SK-N-SH (cell line): ENCODE measurements around the gene CEACAM3. TPM values are rescaled to one million over a fixed set of nuclear protein-coding genes. Genes with fewer than 3 reads are reported as not detected.

ENCODE experiments used
- CTCF ChIA-PET: fragments of 300-600, 350-600 bp; formaldehyde crosslinking; extraction: SDS; loops from one replicate; lab custom pipeline; 2021; lab: Yijun Ruan, JAX
- POLR2A ChIA-PET: fragments of 350-600 bp; sonication (Branson Sonifier 250); formaldehyde crosslinking; extraction: SDS; loops from one replicate; lab custom pipeline; 2020; ENCODE audit warnings: antibody characterized with exemption, inconsistent platforms; lab: Yijun Ruan, JAX
- DNase-seq: peaks from one replicate; pipeline ENCODE4 v3.0.0; 2012
- H2AFZ ChIP-seq: fragments of 200-600 bp; sonication (generic); 2 replicates; pipeline ENCODE4 v1.8.1; 2016; ENCODE audit warnings: antibody characterized with exemption, mild to moderate bottlenecking, low read depth
- H3F3A ChIP-seq: fragments of 200-600 bp; sonication (generic); replicated peaks from 2 replicates; pipeline ENCODE3; 2016; ENCODE audit warnings: antibody characterized with exemption, mild to moderate bottlenecking; ENCODE audit not compliant: insufficient read depth
- H3K27ac ChIP-seq, 2 experiments: fragments of 200-500 bp in 1 of 2; fragments of 200-600 bp in 1 of 2; sonication (Bioruptor generic) in 1 of 2; sonication (generic), shearing (Covaris generic) in 1 of 2; 2 replicates each; pipeline versions ENCODE4 v1.5.1 to v1.6.1; 2014 to 2016; ENCODE audit warnings: low read depth in 2 of 2, inconsistent platforms in 1 of 2, low read length in 1 of 2, mild to moderate bottlenecking in 1 of 2, mixed read lengths in 1 of 2
- H3K27me3 ChIP-seq: fragments of 200-600 bp; sonication (generic), shearing (Covaris generic); 2 replicates; pipeline ENCODE4 v1.6.1; 2016; ENCODE audit warnings: mixed run types; ENCODE audit not compliant: insufficient read depth
- H3K36me3 ChIP-seq, 2 experiments: fragments of 200-500 bp in 1 of 2; fragments of 200-600 bp in 1 of 2; sonication (Bioruptor generic) in 1 of 2; sonication (generic) in 1 of 2; replicated peaks in 1 of 2; 2 replicates each; pipeline versions ENCODE3 to v1.5.1; 2014 to 2016; ENCODE audit warnings: low read length in 1 of 2, mild to moderate bottlenecking in 1 of 2; ENCODE audit not compliant: insufficient read depth in 2 of 2, control insufficient read depth in 1 of 2
- H3K4me1 ChIP-seq, 2 experiments: fragments of 200-500 bp in 1 of 2; fragments of 200-600 bp in 1 of 2; sonication (Bioruptor generic) in 1 of 2; sonication (generic), shearing (Covaris generic) in 1 of 2; 2 replicates each; pipeline versions ENCODE4 v1.5.1 to v1.6.1; 2014 to 2016; ENCODE audit warnings: low read depth in 1 of 2, low read length in 1 of 2, mixed run types in 1 of 2; ENCODE audit not compliant: insufficient read depth in 2 of 2, control insufficient read depth in 1 of 2
- H3K4me2 ChIP-seq: fragments of 200-600 bp; sonication (generic), shearing (Covaris generic); 2 replicates; pipeline ENCODE4 v1.6.1; 2017; ENCODE audit warnings: mixed run types
- H3K4me3 ChIP-seq, 2 experiments: fragments of 200-500 bp in 1 of 2; fragments of 200-600 bp in 1 of 2; sonication (Bioruptor generic) in 1 of 2; sonication (generic), shearing (Covaris generic) in 1 of 2; 2 replicates each; pipeline versions ENCODE4 v1.5.1 to v1.8.1; 2014 to 2016; ENCODE audit warnings: low read depth in 2 of 2, inconsistent platforms in 1 of 2, low read length in 1 of 2, mild to moderate bottlenecking in 1 of 2, mixed read lengths in 1 of 2, moderate library complexity in 1 of 2
- H3K79me2 ChIP-seq: fragments of 200-600 bp; sonication (generic); 2 replicates; pipeline ENCODE4 v1.8.1; 2017; ENCODE audit warnings: mild to moderate bottlenecking; ENCODE audit not compliant: insufficient read depth
- H3K9ac ChIP-seq: fragments of 200-600 bp; sonication (generic); 2 replicates; pipeline ENCODE4 v1.6.1; 2017; ENCODE audit warnings: mixed run types
- H3K9me2 ChIP-seq: fragments of 200-600 bp; sonication (generic); 2 replicates; pipeline ENCODE4 v1.6.1; 2017; ENCODE audit warnings: mixed run types
- H3K9me3 ChIP-seq: fragments of 200-600 bp; sonication (generic); 2 replicates; pipeline ENCODE4 v1.6.1; 2017; ENCODE audit warnings: mixed run types, mild to moderate bottlenecking, moderate library complexity
- H4K20me1 ChIP-seq: fragments of 200-600 bp; sonication (generic); 2 replicates; pipeline ENCODE4 v1.6.1; 2017; ENCODE audit warnings: mild to moderate bottlenecking, mixed run types; ENCODE audit not compliant: insufficient read depth
- CHD2 ChIP-seq: fragments of 150-350 bp; IDR thresholded peaks from 2 replicates; pipeline ENCODE4 v1.6.1; 2018; ENCODE audit warnings: low read length; ENCODE audit not compliant: partially characterized antibody
- ELF1 ChIP-seq: IDR thresholded peaks from 2 replicates; pipeline ENCODE4 v1.4.0; 2012
- EZH2phosphoT487 ChIP-seq: fragments of 200-600 bp; sonication (generic); IDR thresholded peaks from 2 replicates; pipeline ENCODE4 v1.6.1; 2017; ENCODE audit warnings: low read depth, mixed run types, mild to moderate bottlenecking, antibody characterized with exemption, moderate library complexity, borderline replicate concordance
- FOSL2 ChIP-seq: IDR thresholded peaks from 2 replicates; pipeline ENCODE4 v1.4.0; 2012; ENCODE audit warnings: low read depth, mild to moderate bottlenecking, moderate library complexity, borderline replicate concordance
- GATA2 ChIP-seq: sonication (generic); formaldehyde crosslinking; IDR thresholded peaks from 2 replicates; pipeline ENCODE4 v1.5.0; 2020; ENCODE audit warnings: mild to moderate bottlenecking, missing genetic modification reagents
- MXI1 ChIP-seq: IDR thresholded peaks from 2 replicates; pipeline ENCODE4 v1.6.1; 2012; ENCODE audit warnings: mild to moderate bottlenecking, low read depth, low read length, improper control_type of control experiment
- SMC3 ChIP-seq: IDR thresholded peaks from 2 replicates; pipeline ENCODE4 v1.6.1; 2012; ENCODE audit warnings: low read depth, low read length, improper control_type of control experiment
- TAF1 ChIP-seq: IDR thresholded peaks from 2 replicates; pipeline ENCODE4 v1.6.1; 2012; ENCODE audit warnings: low read depth, mild to moderate bottlenecking, low read length, moderate library complexity, borderline replicate concordance
- TCF12 ChIP-seq: IDR thresholded peaks from 2 replicates; pipeline ENCODE4 v1.4.0; 2012
- YY1 ChIP-seq: IDR thresholded peaks from 2 replicates; pipeline ENCODE4 v1.4.0; 2012; ENCODE audit warnings: low read depth, mild to moderate bottlenecking
- WGBS: methylation state at CpG from one replicate; pipeline ENCODE4 v1.1.6; 2017; ENCODE audit warnings: low lambda C conversion rate; 5-methylcytosine and 5-hydroxymethylcytosine counted together
- polyA plus RNA-seq, 3 experiments: library from polyadenylated mRNA; depleted of rRNA; stranded (reverse); fragments of >200 nt; gene quantifications; 2 replicates each; pipeline ENCODE4 v1.2.3, GENCODE V29; 2012
- TF ChIP-seq, protein P1 (sequence below): IDR thresholded peaks from 2 replicates; pipeline ENCODE4 v1.4.0; 2012; ENCODE audit warnings: low read depth
- TF ChIP-seq, protein P2 (sequence below): IDR thresholded peaks from 2 replicates; pipeline ENCODE4 v1.4.0; 2012; ENCODE audit warnings: low read depth, borderline replicate concordance
- TF ChIP-seq, protein P3 (sequence below): fragments of 200-600 bp; sonication (generic); IDR thresholded peaks from 2 replicates; pipeline ENCODE4 v1.6.1; 2017; ENCODE audit warnings: antibody characterized with exemption, mild to moderate bottlenecking, moderate library complexity
- TF ChIP-seq, protein P4 (sequence below): IDR thresholded peaks from 2 replicates; pipeline ENCODE4 v1.4.0; 2012; ENCODE audit warnings: low read depth, borderline replicate concordance
- TF ChIP-seq, protein P5 (sequence below): IDR thresholded peaks from 2 replicates; pipeline ENCODE4; 2012
- TF ChIP-seq, protein P6 (sequence below): IDR thresholded peaks from 2 replicates; pipeline ENCODE4 v1.6.1; 2012; ENCODE audit warnings: mild to moderate bottlenecking, low read depth, low read length, moderate library complexity

The CEACAM3 gene
- polyA plus RNA-seq, 1 of the 3 experiments (the other 2 are of a cell fraction) = not detected

DNA sequence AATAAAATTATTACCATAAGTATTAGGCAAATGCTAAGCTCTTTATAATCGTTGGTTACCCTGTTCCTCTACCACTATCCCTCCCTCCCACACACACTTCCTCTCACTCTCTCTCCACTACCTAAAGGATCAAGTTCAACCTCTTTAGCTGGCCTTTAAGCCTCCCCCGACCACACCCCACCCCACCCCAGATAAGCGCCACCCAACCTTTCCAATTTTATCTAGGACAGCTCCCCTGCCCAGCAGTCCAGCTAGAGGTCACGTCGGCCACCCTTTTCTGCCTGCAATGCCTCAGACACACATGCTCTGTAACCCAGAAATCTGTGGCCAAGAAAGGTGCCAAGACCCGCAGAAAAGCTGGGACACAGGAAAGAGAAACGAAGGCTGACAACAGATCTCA is 47.0 kb downstream of the CEACAM3 start:
- no peaks in the 10 kb centered on the region for H3F3A ChIP-seq
- H3K4me2 ChIP-seq = no peak overlapping the region
- H3K4me1 ChIP-seq = no peaks in the 10 kb centered on the region
- no peak overlapping the region for H3K4me3 ChIP-seq
- no peak overlapping the region for H3K9ac ChIP-seq
- no peaks in the 10 kb centered on the region for H3K9me3 ChIP-seq
- DNase-seq = no peak
- H2AFZ ChIP-seq = no peak overlapping the region
- no peaks in the 10 kb centered on the region for H4K20me1 ChIP-seq
- ChIA-PET POLR2A (no interaction called here), CTCF (interaction anchor here (0.9 to 2.0 kb wide), 3 partner anchors 8 to 48 kb away, joined by 3 to 10 read pairs (median 6); no protein-coding TSS in a partner anchor)
- no peak overlapping the region for H3K27ac ChIP-seq
- no peaks in the 10 kb centered on the region for H3K79me2 ChIP-seq
- no peak for TF ChIP-seq ELF1
- H3K36me3 ChIP-seq = no peaks in the 10 kb centered on the region
- WGBS = 15% methylated on average over 7 of the region's 7 CpGs
- no peaks in the 10 kb centered on the region for H3K9me2 ChIP-seq
- H3K27me3 ChIP-seq = peaks cover 22% of the 10 kb centered on the region

DNA sequence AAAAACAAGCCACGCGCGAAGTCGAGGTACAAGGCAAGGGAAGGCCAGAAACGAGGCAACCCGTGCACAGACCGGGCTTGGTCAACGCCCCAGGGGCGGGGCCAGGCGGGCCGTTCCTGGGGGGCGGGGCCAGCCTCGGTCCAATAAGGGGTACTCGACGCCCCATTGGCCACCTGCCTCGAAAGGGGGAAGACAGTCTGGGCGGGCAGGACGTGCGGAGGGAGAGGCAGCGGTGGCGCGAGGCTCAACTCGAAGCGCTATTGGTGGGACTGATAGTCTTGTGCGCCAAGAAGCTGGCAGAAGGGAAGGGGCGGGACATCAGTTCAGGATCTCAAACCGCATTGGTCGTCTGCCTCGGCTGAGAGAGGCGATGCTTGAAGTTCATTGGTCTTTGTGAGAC is 48.2 kb downstream of the CEACAM3 start, which contains the start of gene LYPD4:
Gene LYPD4 (minus strand): TSS at position 83 of the 400 bp plus-strand sequence. CDS start 5,398 bp downstream, outside the sequence.
- Histone ChIP-seq H3K9me3 (no peaks in the 10 kb centered on the region), H3K27ac (no peak within 1 kb of the TSS), H3K9ac (no peak within 1 kb of the TSS), H4K20me1 (no peaks in the 10 kb centered on the region), H3K36me3 (no peaks in the 10 kb centered on the region), H3K79me2 (no peaks in the 10 kb centered on the region), H3K4me3 (no peak within 1 kb of the TSS), H3K27me3 (peaks cover 17% of the 10 kb centered on the region; the same call in 1 of the 2 replicates), H2AFZ (no peak within 1 kb of the TSS), H3K4me1 (no peaks in the 10 kb centered on the region), H3K9me2 (no peaks in the 10 kb centered on the region), H3F3A (no peaks in the 10 kb centered on the region), H3K4me2 (no peak within 1 kb of the TSS)
- ChIA-PET CTCF (interaction anchor here (2.0 kb wide), 1 partner anchor 9 kb away, joined by 10 read pairs; no protein-coding TSS in a partner anchor), POLR2A (no interaction called here)
- 67% methylated on average over 21 of the region's 30 CpGs for WGBS
- TF ChIP-seq, protein P1, sequence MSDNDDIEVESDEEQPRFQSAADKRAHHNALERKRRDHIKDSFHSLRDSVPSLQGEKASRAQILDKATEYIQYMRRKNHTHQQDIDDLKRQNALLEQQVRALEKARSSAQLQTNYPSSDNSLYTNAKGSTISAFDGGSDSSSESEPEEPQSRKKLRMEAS = no peak
- no peak for TF ChIP-seq GATA2 (CRISPR knock-in tag)
- no peak for TF ChIP-seq ELF1
- no peak for TF ChIP-seq TCF12
- TF ChIP-seq MXI1 = no peak
- TF ChIP-seq, protein P2, sequence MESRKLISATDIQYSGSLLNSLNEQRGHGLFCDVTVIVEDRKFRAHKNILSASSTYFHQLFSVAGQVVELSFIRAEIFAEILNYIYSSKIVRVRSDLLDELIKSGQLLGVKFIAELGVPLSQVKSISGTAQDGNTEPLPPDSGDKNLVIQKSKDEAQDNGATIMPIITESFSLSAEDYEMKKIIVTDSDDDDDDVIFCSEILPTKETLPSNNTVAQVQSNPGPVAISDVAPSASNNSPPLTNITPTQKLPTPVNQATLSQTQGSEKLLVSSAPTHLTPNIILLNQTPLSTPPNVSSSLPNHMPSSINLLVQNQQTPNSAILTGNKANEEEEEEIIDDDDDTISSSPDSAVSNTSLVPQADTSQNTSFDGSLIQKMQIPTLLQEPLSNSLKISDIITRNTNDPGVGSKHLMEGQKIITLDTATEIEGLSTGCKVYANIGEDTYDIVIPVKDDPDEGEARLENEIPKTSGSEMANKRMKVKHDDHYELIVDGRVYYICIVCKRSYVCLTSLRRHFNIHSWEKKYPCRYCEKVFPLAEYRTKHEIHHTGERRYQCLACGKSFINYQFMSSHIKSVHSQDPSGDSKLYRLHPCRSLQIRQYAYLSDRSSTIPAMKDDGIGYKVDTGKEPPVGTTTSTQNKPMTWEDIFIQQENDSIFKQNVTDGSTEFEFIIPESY = no peak
- TF ChIP-seq EZH2phosphoT487 = no peak
- no peak for TF ChIP-seq FOSL2
- TF ChIP-seq, protein P3, sequence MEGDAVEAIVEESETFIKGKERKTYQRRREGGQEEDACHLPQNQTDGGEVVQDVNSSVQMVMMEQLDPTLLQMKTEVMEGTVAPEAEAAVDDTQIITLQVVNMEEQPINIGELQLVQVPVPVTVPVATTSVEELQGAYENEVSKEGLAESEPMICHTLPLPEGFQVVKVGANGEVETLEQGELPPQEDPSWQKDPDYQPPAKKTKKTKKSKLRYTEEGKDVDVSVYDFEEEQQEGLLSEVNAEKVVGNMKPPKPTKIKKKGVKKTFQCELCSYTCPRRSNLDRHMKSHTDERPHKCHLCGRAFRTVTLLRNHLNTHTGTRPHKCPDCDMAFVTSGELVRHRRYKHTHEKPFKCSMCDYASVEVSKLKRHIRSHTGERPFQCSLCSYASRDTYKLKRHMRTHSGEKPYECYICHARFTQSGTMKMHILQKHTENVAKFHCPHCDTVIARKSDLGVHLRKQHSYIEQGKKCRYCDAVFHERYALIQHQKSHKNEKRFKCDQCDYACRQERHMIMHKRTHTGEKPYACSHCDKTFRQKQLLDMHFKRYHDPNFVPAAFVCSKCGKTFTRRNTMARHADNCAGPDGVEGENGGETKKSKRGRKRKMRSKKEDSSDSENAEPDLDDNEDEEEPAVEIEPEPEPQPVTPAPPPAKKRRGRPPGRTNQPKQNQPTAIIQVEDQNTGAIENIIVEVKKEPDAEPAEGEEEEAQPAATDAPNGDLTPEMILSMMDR = no peak
- TF ChIP-seq YY1 = no peak
- TF ChIP-seq, protein P4, sequence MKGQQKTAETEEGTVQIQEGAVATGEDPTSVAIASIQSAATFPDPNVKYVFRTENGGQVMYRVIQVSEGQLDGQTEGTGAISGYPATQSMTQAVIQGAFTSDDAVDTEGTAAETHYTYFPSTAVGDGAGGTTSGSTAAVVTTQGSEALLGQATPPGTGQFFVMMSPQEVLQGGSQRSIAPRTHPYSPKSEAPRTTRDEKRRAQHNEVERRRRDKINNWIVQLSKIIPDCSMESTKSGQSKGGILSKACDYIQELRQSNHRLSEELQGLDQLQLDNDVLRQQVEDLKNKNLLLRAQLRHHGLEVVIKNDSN = no peak
- no peak for TF ChIP-seq CHD2
- TF ChIP-seq TAF1 = no peak
- TF ChIP-seq, protein P5, sequence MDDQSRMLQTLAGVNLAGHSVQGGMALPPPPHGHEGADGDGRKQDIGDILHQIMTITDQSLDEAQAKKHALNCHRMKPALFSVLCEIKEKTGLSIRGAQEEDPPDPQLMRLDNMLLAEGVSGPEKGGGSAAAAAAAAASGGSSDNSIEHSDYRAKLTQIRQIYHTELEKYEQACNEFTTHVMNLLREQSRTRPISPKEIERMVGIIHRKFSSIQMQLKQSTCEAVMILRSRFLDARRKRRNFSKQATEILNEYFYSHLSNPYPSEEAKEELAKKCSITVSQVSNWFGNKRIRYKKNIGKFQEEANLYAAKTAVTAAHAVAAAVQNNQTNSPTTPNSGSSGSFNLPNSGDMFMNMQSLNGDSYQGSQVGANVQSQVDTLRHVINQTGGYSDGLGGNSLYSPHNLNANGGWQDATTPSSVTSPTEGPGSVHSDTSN = no peak
- TF ChIP-seq, protein P6, sequence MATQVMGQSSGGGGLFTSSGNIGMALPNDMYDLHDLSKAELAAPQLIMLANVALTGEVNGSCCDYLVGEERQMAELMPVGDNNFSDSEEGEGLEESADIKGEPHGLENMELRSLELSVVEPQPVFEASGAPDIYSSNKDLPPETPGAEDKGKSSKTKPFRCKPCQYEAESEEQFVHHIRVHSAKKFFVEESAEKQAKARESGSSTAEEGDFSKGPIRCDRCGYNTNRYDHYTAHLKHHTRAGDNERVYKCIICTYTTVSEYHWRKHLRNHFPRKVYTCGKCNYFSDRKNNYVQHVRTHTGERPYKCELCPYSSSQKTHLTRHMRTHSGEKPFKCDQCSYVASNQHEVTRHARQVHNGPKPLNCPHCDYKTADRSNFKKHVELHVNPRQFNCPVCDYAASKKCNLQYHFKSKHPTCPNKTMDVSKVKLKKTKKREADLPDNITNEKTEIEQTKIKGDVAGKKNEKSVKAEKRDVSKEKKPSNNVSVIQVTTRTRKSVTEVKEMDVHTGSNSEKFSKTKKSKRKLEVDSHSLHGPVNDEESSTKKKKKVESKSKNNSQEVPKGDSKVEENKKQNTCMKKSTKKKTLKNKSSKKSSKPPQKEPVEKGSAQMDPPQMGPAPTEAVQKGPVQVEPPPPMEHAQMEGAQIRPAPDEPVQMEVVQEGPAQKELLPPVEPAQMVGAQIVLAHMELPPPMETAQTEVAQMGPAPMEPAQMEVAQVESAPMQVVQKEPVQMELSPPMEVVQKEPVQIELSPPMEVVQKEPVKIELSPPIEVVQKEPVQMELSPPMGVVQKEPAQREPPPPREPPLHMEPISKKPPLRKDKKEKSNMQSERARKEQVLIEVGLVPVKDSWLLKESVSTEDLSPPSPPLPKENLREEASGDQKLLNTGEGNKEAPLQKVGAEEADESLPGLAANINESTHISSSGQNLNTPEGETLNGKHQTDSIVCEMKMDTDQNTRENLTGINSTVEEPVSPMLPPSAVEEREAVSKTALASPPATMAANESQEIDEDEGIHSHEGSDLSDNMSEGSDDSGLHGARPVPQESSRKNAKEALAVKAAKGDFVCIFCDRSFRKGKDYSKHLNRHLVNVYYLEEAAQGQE = no peak
- TF ChIP-seq SMC3 = no peak
- DNase-seq = peak; percentile 53
